OCI-M2 (cell line): ENCODE results near the gene NETO1.

Source experiments
- DNase-seq: peaks from one replicate; lab custom pipeline; 2025; ENCODE audit not compliant: unreplicated experiment; lab: John Stamatoyannopoulos, UW

Gene NETO1, protein sequence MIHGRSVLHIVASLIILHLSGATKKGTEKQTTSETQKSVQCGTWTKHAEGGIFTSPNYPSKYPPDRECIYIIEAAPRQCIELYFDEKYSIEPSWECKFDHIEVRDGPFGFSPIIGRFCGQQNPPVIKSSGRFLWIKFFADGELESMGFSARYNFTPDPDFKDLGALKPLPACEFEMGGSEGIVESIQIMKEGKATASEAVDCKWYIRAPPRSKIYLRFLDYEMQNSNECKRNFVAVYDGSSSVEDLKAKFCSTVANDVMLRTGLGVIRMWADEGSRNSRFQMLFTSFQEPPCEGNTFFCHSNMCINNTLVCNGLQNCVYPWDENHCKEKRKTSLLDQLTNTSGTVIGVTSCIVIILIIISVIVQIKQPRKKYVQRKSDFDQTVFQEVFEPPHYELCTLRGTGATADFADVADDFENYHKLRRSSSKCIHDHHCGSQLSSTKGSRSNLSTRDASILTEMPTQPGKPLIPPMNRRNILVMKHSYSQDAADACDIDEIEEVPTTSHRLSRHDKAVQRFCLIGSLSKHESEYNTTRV

DNA sequence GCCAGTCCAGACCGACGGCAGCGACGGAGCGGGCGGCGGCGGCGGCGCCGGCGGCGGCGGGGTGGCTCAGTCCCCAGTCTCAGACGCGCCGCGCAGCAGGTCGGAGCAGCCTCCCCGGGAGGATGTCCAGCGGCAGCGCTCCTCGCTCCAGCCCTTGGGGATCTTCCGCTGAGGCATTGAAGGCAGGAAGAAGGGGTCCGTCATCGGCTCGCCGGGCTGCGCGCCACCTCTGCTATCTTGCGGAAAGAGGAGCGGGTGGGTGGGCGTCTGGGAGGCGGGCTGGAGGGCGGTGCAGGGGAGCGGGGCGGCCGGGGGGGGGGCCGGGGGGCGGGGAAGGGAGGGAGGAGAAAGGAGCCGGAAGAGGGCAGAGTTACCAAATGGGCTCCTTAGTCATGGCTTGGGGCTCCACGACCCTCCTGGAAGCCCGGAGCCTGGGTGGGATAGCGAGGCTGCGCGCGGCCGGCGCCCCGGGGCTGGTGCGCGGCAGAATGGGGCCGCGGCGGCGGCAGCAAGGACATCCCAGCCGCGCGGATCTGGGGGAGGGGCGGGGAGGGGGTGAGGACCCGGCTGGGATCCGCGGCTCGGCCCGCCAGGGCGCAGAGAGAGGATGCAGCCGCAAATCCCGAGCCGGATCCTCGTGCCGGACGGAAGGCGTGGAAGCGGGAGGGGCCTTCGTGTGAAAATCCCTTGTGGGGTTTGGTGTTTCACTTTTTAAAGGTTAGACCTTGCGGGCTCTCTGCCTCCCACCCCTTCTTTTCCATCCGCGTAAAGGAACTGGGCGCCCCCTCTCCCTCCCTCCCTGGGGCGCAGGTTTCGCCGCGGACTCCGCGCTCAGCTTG lies at the start of gene NETO1:
Gene NETO1, minus strand, starts transcription at position 242 of the 839 bp plus-strand sequence. CDS start 696 bp downstream, outside the sequence.
- no peak for DNase-seq

DNA sequence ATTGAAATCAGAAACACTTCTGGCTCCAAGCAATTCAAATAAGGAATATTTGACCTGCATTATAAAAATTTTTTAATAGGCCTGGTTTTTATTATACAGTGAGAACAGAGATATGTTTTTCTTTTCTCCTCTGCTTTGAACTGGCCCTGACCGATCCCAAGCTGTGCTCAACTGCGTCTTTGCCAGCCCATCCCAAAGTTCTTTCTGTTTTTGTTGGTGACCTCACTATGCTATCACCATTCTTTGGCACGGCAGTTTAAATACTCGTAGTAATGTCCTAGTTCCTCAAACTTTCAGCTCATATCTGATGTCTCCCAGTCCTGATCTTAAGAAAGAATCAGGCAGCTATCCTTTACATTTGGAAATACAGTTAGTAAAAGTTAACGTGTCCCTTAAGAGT lies 42.3 kb upstream of the NETO1 start:
- no peak for DNase-seq

- DNase-seq, result no peak
Measured at GRCh38 chr18:72908181-72908580, 40.4 kb upstream of the NETO1 start.

GRCh38 chr18:72903033-72903432 lies 35.2 kb upstream of the NETO1 start:
- no peak for DNase-seq

DNA sequence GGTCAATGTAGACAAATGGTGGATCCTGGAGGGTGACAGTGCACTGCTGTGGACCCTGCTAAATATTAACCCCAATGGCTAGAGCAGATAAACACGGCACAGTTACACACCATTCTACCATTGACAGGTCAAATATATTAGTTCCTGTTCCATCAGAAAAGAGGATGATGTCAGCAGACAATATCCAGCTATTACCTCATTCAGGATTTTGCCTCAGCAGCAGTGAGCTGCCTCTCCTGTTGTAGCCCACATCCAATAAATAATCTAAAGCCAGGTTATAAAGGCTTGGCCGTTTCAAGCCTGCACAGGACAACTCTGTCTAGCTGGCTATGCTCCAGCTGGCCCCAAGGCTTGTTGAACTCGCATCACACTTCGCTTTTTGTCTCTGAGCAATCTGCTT lies 31.6 kb upstream of the NETO1 start:
- DNase-seq, result no peak

DNA sequence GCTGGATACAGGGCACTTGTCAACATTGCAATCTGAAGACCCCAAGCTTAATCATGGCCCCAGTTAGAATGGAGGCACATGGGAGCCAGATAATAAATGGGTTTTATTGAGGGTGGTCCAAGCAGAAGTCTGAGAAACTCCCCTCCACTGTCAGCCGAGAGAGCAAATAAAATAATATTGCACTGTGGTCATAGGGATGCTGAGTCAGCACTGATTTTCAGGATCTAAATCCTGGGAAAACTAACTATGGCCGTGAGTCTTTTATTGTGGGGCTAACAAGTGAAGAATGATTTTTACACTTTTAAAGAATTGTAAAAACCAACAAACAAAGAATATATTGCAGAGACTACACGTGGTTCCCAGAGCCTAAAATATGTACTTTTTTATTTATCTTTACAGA lies 31.1 kb upstream of the NETO1 start:
- DNase-seq, result no peak

- no peak for DNase-seq
Measured at GRCh38 chr18:72895548-72895947, 27.8 kb upstream of the NETO1 start.

DNA sequence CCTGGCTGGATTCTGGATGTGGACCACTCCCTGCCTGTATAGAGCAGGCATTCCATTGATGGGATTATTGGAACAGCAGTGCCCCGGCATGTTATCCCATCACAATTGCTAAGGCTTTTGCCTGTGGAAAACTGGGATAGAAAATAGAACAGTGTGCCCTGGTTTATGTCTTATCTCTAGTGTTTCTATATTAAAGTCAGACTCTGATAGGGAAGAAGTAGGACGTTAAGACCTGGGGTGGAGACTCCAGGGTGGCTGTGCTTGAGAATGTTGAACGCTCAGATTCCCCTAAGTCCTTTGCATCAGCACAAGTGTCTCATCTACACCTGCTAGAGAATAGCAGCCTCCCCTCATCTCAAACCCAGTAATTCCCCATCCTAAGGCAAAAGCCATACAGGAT lies 10.8 kb upstream of the NETO1 start:
- DNase-seq, result no peak

GRCh38 chr18:72878143-72878542 lies 10.4 kb upstream of the NETO1 start:
- no peak for DNase-seq

GRCh38 chr18:72871091-72871490 lies 3.3 kb upstream of the NETO1 start:
- DNase-seq, result no peak

DNA sequence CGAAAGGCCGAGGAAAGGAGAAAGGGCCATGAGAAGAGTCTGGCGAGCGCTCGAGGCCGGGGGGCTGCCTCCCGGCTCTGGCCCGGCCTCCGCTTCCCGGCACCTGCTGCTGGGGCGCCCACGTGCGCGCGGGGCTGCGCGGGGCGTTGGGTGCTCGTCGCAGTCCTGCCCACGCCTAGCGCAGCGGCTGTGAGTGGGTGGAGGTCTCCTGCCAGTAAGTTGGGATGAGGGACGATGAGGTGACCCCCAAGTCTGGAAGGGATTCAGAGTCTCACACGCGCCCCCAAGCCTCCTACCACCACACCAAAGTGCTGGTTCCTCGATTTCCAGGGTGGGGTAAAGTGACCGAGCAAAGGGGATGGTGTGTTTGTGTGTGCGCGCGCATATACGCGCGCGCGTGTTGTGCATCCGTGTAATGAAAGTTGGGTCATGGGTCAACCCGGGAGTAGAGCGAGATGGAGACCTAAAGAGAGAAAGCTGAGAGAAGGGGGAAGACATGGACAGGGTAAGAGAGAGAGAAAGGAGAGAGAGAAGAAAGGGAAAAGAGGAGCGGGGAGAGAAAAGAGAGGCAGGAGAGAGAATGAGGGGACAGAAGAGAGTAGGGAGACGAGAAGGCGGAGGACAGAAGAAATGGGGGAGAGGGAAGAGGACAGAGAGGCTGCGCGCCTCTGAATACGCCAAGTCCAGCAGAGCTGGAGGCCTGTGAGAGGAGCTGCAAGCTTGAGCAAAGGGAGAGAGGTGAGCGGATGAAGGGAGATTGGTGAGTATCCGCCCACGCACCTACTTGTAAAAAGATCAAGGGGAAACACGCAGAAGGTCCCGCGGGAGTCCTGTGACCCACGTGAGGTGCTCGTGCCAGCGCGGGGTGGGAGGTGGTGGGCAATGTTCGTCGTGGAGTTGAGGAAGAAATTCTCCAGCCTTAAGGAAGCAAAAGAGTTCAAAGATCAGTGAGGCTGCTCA lies 1.7 kb upstream of the NETO1 start:
- no peak for DNase-seq

DNA sequence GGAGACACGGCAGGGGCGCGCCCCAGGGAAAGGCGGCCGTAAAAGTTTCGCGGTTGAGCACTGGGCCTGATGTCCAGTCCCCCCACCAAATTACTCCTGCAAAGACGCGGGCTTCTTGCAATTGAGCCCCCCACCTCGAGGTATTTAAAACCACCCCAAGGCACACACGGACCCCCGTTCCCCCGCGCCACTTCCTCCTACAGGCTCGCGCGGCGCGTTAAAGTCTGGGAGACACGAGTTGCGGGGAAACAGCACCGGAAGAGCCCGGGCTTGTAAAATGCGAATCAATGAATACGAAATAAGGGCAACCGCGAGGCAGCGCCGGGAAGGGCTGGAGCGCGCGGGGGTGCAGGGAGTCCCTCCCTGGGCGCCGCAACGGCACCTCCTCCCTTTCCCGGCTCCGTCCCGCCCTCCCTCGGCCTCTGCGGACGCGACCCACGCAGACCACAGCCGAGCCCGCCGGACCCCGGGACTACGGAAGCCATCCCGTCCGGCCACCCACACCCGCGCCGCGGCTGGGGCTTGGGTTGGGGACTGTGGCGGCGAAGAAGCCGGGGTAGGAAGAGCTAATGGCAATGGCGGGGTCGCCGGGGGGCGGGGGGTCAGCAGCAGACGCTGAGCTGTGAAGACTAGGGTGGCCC lies 918 bp upstream of the NETO1 start:
- no peak for DNase-seq

DNA sequence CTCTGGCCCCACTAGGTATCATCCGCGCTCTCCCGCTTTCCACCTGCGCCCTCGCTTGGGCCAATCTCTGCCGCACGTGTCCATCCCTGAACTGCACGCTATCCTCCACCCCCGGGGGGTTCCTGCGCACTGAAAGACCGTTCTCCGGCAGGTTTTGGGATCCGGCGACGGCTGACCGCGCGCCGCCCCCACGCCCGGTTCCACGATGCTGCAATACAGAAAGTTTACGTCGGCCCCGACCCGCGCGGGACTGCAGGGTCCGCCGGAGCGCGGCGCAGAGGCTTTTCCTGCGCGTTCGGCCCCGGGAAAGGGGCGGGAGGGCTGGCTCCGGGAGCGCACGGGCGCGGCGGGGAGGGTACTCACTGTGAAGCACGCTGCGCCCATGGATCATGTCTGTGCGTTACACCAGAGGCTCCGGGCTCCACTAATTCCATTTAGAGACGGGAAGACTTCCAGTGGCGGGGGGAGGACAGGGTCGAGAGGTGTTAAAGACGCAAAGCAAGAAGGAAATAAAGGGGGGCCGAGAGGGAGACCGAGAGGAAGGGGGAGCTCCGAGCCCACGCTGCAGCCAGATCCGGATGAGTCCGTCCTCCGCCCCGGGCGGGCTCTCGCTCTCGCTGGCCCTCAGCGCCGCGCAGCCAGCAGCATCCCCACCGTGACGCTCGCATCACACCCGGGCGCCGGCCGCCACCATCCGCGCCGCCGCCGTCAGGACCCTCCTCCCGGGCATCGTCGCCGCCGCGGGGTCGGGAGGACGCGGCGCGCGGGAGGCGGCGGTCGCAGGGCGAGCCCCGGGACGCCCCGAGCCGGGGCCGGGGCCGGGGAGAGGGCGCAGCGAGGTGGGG lies 664 bp downstream of the NETO1 start:
- DNase-seq, result no peak

- no peak for DNase-seq
Measured at GRCh38 chr18:72866442-72866900, 1.3 kb downstream of the NETO1 start.

GRCh38 chr18:72863754-72864153 lies 4.0 kb downstream of the NETO1 start:
- no peak for DNase-seq

GRCh38 chr18:72859088-72859487 lies 8.7 kb downstream of the NETO1 start:
- DNase-seq, result no peak

DNA sequence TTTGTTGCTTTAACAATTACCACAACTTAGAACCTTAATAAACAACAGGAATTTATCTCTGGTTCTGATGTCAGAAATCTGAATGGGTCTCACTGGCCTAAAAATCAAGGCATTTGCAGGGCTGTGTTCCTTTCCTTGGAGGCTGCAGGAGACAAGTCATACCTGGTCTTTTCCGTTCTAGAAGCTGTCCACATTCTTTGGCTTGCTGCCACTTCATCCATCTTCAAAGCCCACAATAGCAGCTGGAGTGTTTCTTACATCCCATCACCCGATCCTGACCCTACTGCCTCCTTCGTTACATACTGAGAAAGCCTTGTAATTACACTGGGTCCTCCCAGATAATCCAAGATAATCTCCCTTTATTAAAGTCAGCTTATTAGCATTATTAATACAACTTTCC lies 18.1 kb downstream of the NETO1 start:
- no peak for DNase-seq

DNA sequence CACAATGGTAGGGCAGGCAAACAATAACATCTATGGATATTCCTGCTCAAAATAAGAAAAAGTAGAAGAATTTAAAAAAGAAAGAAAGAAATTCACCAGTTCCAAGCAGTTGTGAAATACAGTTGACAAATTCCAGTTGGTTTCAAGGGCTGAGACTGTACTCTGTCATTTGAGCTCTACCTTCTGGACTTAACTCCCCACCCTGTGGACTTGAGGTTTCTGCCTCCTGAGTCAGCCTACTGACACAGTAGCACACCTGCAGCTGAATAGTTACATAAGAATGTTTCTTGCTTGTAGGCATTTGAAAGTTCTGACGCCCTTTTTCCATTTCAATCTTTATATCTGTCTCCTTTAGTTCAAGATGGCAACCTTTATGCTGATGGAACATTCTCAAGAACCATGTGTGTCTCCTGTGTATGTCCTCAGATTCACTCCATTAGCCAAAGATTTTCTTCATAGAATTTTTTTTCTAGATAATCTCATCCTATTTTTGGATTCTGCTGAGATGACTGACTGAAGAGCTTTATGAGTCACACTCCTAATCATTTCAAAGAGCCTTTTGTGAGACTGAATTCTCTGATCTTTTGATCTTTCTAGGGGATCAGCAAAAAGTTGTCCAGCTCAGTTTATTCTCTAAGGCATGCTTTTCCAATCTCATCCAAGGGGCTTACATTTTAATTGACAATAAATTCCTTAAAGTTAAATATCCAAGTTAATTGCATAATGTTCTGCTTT lies 19.1 kb downstream of the NETO1 start:
- DNase-seq, result no peak

DNA sequence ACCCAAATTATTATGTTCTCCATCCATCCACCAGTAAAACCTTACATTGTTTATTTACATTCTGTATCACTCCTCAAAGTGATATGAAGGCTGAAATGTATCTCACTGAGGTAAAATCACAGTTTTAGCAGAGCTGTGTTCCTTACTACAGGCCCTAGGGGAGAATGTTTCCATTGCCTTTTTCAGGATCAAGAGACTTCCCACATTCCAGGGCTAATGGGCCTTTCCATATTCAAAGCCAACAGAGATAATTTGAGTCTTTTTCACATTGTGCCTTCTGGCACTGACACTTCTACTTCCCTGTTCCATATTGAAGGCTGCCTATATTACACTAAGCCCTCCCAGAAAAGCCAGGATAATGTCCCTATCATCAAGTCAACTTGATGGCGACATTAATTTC lies 20.0 kb downstream of the NETO1 start:
- DNase-seq, result no peak
